GM21526 (cell line): ENCODE results near the gene FAT4.

Source experiments
- ATAC-seq: cut with Tn5 transposase; IDR thresholded peaks from one replicate; pipeline ENCODE4 v1.9.1; 2021; ENCODE audit warnings: moderate library complexity; ENCODE audit not compliant: unreplicated experiment, low FRiP score

Gene FAT4

DNA sequence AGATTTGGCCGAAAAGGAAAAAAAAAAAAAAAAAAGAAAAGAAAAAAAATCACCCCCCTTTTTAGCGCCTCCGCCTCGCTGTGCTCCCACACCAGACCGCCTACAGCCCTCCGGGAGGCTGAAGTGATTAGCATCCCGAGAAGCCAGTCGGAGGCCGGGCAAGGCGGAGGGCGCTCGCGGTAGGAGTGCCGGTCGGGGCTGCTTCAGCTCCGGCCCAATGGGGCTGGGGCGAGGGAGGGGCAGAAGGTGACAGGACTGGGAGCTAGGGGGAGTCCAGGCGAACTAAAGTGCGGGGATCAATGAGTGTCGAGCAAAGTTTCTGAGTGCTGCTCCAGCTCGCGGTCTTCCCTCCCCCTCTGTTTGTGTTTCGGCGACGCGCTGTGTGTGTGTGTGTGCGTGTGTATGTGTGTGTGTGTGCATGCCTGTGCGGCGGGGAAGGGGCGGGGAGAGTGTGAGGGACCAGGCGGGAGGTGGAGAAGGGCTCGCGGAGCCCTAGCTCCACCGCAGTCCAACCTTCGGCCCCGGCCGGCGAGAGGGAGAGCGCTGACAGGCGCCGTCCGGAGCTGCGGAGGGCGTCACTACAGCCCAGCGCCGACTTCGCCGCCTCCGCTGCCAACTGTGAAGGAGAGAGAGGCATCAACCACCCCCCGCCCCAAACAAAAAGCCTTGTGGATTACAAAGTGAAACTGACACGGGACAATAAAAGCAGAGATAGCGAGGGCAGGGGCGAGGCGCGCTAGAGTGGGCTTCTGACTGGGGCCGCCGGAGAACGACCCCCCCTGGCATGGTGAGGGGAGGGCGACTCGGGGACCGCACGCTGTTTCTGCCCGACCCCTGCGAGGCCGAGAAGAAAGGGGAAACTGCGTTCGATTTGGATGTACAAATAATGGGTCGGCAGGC lies at the start of gene FAT4:
Gene FAT4 (plus strand): TSS at position 280 of the 900 bp plus-strand sequence. CDS start 1,457 bp downstream, outside the sequence.
- peak; percentile 72 for ATAC-seq

DNA sequence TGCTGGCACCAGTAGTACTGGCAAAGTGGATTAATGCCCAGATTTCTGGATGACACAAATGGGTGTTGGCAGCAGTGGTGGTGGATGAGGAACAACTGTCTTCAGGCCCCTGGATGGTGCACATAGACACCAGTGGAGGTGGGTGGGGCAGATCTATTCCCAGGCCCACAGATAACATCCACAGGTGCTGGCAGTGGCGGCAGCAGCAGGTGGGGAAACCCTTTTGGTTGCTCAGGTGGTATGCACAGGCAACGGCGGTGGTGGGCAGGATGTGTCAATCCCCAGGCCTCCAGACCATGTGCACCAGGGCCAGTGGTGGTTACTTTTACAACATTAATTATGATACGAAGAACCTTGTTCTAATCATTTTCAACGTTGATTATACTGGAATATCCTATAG lies 48.9 kb upstream of the FAT4 start:
- ATAC-seq, result no peak

DNA sequence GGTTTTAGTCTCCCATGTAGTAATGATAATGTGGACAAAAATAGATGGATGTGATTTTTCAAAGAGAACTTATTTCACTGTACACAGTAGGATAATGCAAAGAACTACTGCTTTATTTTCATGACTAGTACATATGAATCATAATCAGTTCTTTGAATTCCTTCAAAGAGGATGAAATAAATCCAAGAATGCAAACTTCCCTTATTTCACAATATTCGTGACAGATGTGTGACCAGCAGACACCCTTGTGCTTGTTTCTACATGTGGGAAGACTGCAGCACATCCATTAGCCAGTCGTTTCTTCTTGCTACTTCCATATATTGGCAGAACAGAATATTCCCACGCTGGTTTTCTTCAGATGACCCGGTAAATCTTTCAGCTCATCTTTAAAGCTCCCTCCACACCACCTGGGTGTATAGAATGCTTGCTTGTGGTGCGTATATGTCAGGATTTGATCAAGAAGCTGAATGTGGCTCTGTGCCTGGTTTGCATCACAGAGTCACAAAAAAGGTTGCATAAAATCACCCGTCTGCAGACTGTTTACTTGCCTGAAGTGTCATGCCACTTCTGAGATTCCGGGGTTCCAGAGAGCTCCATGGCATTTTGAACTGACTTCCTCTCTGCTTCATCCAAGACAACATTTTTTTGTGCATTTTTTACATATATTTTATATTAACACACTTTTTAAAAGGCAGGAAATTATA lies 47.7 kb upstream of the FAT4 start:
- ATAC-seq, result no peak

- no peak for ATAC-seq
These were observed 47.1 kb upstream of the FAT4 start for GRCh38 chr4:125267630-125268029.

GRCh38 chr4:125268068-125268755 lies 46.5 kb upstream of the FAT4 start:
- ATAC-seq, result no peak

DNA sequence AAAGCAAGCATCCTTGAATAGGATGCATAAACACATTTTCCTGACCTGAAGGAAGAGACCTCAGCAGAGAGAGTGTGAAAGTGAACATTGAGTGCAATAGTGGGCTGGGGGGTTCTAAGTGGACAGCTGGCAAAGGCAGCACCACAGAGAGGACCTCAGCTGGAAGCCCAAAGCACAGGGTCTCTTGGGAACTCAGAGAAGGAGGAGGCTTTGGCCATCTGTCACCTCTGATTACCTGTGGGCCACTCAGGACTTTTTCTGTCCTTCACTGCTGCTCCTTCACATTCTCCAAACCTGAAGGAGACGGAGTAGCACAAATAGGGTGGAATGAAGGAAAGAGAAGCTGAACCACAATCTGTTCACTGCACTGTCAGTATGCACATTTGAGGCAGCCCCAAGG lies 37.9 kb upstream of the FAT4 start:
- ATAC-seq, result no peak

DNA sequence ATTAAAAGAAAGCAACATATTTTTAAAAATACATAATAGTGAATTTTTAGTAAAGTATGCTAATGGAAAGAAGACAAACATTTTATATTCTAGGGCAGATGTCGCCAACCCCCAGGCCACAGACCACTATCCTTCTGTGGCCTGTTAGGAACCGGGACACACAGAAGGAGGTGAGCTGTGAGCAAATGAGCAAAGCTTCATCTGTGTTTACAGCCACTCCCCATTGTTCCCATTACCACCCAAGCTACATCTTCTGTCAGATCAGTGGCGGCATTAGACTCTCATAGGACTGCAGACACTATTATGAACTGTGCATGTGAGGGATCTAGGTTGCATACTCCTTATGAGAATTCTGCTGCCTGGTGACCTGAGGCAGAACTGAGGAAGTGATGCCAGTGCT lies 37.0 kb upstream of the FAT4 start:
- ATAC-seq, result no peak

DNA sequence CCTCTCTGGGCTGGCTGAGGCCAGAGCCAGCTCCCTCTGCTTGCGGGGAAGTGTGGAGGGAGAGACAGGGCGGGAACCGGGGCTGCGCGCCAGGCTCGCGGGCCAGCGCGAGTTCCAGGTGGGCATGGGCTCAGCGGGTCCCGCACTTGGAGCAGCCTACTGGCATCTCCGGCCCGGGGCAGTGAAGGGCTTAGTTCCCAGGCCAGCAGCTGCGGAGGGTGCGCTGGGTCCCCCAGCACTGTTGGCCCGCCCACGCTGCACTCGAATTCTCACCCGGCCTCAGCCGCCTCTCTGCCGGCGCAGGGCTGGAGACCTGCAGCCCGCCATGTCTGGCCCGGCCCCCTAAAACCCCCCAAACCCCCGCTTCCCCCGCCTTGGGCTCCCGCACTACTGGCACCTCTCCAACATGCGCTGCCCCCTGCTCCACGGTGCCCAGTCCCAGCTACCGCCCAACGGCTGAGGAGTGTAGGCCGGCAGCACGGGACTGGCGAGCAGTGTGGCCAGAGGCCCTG lies 33.8 kb upstream of the FAT4 start:
- ATAC-seq, result no peak

- peak; percentile 57 for ATAC-seq
These were observed 31.0 kb upstream of the FAT4 start for GRCh38 chr4:125283707-125284279.

DNA sequence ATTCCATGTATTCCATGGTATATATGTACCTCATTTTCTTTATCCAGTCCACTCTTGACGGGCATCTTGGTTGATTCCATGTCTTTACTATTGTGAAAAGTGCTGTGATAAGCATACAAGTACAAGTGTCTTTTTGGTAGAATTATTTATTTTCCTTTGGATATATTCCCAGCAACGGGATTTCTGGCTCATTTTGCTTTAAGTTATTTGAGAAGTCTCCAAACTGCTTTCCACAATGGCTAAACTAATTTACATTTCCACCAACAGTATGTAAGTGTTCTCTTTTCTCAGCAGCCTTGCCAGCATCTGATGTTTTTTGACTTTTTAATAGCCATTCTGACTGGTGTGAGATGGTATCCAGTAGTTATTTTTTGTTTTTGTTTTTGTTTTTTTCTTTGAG lies 17.6 kb upstream of the FAT4 start:
- ATAC-seq, result no peak

DNA sequence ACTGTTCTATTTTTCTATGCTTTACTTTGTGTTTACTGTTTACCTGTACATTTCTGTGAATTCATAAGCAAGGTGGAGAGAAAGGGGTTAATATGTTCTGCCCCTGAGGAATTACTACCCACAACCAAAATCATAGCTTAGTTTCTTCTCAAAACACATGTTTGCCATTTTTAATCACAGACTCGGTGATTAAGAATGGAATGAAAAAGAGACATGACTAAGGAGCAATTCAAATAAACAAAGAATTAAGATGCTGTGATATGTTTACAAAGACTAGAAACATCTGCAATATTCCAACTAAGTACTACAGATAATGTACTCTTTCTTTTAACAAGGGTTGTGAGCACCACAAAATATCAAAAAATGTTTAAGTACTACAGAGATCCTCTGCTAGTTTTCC lies 11.7 kb upstream of the FAT4 start:
- no peak for ATAC-seq

DNA sequence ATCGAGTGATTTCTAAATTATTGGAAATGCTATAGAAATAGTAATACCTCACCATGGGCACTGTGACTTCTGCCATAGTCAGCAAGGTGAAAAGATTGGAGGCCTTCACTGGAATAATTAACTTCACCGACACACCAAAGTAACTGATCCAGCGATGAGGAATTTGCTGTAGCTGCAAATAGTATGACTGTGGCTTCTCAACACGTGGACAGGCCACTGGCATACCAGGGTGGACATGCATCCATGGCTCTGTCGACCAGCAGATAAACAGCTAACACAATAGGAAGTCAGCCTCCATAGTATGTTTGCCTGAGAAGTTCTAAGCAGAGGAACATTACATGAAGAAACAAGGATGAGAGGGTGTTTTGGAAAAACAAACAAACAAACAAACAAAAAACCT lies 10.9 kb upstream of the FAT4 start:
- no peak for ATAC-seq

DNA sequence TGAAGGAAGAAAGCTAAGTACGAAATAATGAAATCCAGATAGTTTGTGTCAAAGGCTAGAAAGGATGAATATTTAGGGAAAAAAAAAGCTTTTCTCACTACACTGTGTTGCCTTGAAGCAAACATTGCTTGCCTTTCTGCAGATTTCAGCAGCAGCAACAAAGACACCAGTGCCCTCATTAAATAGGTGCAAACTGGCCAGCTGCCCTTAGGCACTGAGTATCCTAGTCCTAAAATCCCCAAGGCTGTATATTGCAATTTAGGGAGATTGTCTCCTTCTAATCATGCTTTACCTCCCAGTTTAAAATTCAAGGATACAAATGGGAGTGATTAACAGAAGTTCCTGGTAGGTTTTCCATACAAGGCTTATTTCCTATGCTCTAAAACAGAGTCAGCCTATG lies 8.6 kb upstream of the FAT4 start:
- ATAC-seq, result no peak

DNA sequence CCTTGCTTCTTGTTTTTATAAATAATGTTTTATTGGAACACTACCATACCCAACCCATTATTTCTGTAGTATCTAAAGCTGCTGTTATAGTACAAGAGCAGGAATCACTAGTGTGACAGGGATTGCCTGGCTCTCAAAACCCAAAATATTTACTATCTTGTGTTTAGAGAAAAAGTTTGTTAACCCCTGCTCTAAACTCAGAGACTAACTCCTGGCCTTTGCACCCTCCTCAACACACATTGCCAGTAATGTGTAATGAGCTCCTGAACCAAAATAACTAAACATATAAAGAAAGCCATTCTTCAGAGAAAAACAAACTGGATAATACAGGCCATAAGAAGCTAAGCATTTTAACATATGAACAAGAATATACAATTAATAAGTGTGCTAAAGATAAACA lies 8.2 kb upstream of the FAT4 start:
- ATAC-seq, result no peak

- no peak for ATAC-seq
These were observed 3.3 kb upstream of the FAT4 start for GRCh38 chr4:125311503-125311902.

GRCh38 chr4:125313497-125313896 lies 1.3 kb upstream of the FAT4 start:
- no peak for ATAC-seq

DNA sequence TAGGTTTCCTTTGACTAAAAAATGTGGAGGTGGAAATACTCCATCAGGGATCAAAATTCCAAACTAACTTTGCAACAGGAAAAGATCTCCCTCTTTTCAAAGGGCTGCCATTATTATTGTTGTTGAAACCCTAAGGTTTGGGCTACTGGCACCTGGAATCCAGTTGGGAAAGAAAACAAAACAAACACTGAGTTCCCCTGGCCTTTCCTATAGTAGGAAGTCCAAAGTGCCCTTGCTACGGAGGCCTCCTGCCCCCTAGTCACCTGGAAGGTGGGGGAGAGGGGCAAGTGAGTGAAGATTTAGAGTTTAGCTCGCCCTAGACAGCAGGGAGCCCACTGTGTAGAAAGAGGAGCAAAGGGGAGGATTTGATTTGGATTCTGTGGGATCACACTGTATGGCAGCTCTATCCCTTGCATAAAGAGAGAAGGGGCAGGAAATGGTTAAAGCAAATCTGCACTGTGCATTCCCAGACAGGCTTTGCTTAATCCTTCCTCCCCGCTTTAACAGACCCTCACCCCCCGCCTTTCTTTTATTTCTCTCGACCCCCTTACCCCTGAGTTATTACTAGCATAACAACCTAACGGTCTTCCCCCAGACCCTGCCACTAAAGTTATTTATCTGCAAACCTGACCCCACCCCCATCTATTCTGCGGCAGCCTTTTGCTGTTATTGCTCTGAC lies 627 bp upstream of the FAT4 start:
- ATAC-seq, result no peak

DNA sequence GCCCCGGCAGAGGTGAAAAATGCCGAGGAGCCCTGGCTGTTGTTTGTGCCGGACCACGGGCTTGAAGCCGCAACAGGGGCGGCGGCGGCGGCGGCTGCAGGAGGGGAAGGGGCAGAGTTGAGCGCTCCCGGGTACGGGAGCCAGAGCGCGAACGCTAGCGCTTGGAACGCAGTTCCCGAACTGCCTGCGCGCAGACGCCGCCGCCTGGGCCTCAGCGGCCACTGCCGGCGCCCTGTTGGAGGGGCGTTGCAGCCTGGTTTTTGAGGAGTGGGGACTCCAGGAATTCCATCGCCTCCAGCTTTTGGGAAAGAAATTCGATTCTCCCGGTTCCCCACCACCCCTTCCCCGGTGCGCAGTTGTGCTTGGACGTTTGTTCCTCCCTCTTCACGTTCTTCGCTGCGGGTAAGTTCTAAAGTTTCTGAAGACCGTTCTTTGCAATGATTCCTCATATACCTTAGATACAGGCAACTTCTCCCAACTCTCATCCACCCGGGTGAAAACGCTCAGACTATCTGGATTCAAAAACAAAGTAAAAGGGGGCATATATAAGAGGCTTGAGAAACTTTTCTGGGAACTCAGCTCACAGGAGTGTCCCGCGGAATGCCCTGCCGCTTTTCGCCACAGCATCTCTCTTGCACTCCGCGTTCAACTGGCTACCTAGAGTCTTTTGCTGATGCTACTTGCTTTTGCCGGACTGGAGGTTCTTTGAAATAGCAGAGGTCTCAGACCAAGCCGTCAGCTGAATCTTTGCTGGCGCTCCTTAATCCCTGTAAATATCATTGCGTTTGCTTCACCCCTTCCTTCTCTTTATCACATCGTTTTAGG lies 1.0 kb downstream of the FAT4 start:
- no peak for ATAC-seq

DNA sequence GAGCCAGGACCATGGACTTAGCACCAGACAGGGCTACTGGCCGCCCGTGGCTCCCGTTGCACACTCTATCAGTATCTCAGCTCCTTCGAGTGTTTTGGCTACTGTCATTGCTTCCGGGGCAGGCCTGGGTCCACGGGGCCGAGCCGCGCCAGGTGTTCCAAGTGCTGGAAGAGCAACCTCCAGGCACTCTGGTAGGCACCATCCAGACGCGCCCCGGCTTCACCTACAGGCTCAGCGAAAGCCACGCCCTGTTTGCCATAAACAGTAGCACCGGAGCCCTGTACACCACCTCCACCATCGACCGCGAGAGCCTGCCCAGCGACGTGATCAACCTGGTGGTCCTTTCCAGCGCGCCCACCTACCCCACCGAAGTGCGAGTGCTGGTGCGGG lies 1.6 kb downstream of the FAT4 start:
- ATAC-seq, result no peak
